ENCODE results near the gene CD200R1.

GRCh38 chr3:112900113-112900512, 74.8 kb downstream of the CD200R1 start:
- TF ChIP-seq TAF1 (IDR thresholded peaks at IDR 0.05; ENCODE audit: borderline replicate concordance, insufficient read depth, low read length), result no peak
- no peak for TF ChIP-seq POLR2AphosphoS5 (IDR thresholded peaks at IDR 0.05; ENCODE audit: low read depth, low read length)
- no peak for TF ChIP-seq REST (IDR thresholded peaks at IDR 0.05; ENCODE audit: insufficient read depth in 1 of 2, low read depth in 2 of 2, low read length in 2 of 2)
- TF ChIP-seq FOXP2 (optimal IDR thresholded peaks at IDR 0.05; ENCODE audit: borderline replicate concordance, extremely low read depth, extremely low read length, insufficient read depth), result no peak
- TF ChIP-seq SIN3A (IDR thresholded peaks at IDR 0.05; ENCODE audit: borderline replicate concordance, insufficient read depth, low read length), result no peak

All from PFSK-1 (cell line).